Measurements from ENCODE around the gene MYO9B. TPM values are rescaled to one million over a fixed set of nuclear protein-coding genes. Genes with fewer than 3 reads are reported as not detected.
A peak's percentile ranks its signal among the peaks of the same experiment; 100 is the strongest.

MYO9B gene
- total RNA-seq, 1 experiment from 2014 or later, result 58.6 TPM

GRCh38 chr19:17235300-17235970 lies 159.9 kb downstream of the MYO9B start:
- H3K9me3 ChIP-seq (ENCODE audit: control insufficient read depth, low read depth, low read length), result no peaks in the 10 kb centered on the region
- H3K18ac ChIP-seq (ENCODE audit: insufficient read length, low read depth, low read length), result no peak overlapping the region
- H4K8ac ChIP-seq (replicated peaks; ENCODE audit: insufficient read length, low read depth, low read length), result no peak overlapping the region
- H3K9ac ChIP-seq (ENCODE audit: extremely low read depth, insufficient read length, low read length), result peak overlapping the region; percentile 27
- Mint-ChIP-seq H3K9me3 (no peaks in the 10 kb centered on the region), H3K27me3 (ENCODE audit: low read depth) (no peaks in the 10 kb centered on the region), H3K4me1 (peaks cover 16 to 20% of the 10 kb centered on the region in 2 experiments), H3K36me3 (ENCODE audit: insufficient read depth in 1 of 3, low read depth in 3 of 3) (peaks cover 22 to 66% (median 50%) of the 10 kb centered on the region in 3 experiments; a peak in 6 of 7 replicates), H3K4me3 (peak overlapping the region; percentile 81 to 87), H3K27ac (peak overlapping the region in 2 of 3 experiments; percentile 55 to 85; a peak in 3 of 7 replicates)
- H3K4ac ChIP-seq (ENCODE audit: low read depth, low read length), result no peak overlapping the region
- no peak overlapping the region for H2BK120ac ChIP-seq (ENCODE audit: low read depth, low read length, poor library complexity, severe bottlenecking)
- H4K20me1 ChIP-seq (ENCODE audit: control insufficient read depth, insufficient read depth, insufficient read length), result no peaks in the 10 kb centered on the region
- H3K23ac ChIP-seq (ENCODE audit: insufficient read length, low read depth, low read length), result no peak overlapping the region
- H3K4me1 ChIP-seq (ENCODE audit: insufficient read depth, low read length), result no peaks in the 10 kb centered on the region
- peaks cover 6% of the 10 kb centered on the region for H3K23me2 ChIP-seq (ENCODE audit: insufficient read length, low read depth, low read length, poor library complexity, severe bottlenecking)
- no CpG with 5 or more reads among the region's 80 CpGs for WGBS (ENCODE audit: extremely low coverage, insufficient read length, low lambda C conversion rate)
- no peaks in the 10 kb centered on the region for H3K27me3 ChIP-seq (ENCODE audit: insufficient read depth, low read length)
- H3T11ph ChIP-seq (ENCODE audit: low read length), result no peak overlapping the region
- no peak overlapping the region for H4K91ac ChIP-seq (ENCODE audit: insufficient read length, low read depth, low read length)
- no peak overlapping the region for H2AK5ac ChIP-seq (ENCODE audit: insufficient read length, low read length)
- peak overlapping the region; percentile 18 for H3K14ac ChIP-seq (ENCODE audit: insufficient read depth, low read length)
- peak; percentile 47; the same call in 2 of the 3 replicates for TF ChIP-seq CTCF (conservative IDR thresholded peaks at IDR 0.05)
- peak; percentile 41 for DNase-seq
- no peak overlapping the region for H2BK5ac ChIP-seq (ENCODE audit: insufficient read length, low read length)
- peaks cover 7% of the 10 kb centered on the region for H3K79me2 ChIP-seq (ENCODE audit: insufficient read depth, low read length)
- H2BK12ac ChIP-seq (ENCODE audit: insufficient read length, low read depth, low read length), result no peak overlapping the region
- H3K79me1 ChIP-seq (ENCODE audit: insufficient read depth, low read depth, low read length, poor library complexity, severe bottlenecking), result peaks cover 3% of the 10 kb centered on the region
- no peak overlapping the region for H4K5ac ChIP-seq (ENCODE audit: insufficient read length, low read depth, low read length)
- no peak overlapping the region for H3K56ac ChIP-seq (ENCODE audit: insufficient read length, low read depth, low read length)
- no peak overlapping the region for H2BK20ac ChIP-seq (ENCODE audit: low read depth, low read length, poor library complexity, severe bottlenecking)
- H2AFZ ChIP-seq (ENCODE audit: low read length), result no peak overlapping the region
- no peak overlapping the region for H3K27ac ChIP-seq (ENCODE audit: insufficient read length, low read depth, low read length)
- peak overlapping the region; percentile 69 for H3K4me2 ChIP-seq (ENCODE audit: insufficient read depth, insufficient read length, low read length)
- no peak overlapping the region for H2BK15ac ChIP-seq (ENCODE audit: low read depth, low read length)
